Aorta (tissue), 5 donors: Measurements from ENCODE around the gene MTRF1L. TPM values are rescaled to one million over a fixed set of nuclear protein-coding genes. Genes with fewer than 3 reads are reported as not detected.
"Not testable (repeated sequence)": the region's sequence is repeated elsewhere in the genome, so short reads cannot be mapped to it uniquely, and the experiment has no call there.

ENCODE experiments used
- ATAC-seq: fragments of 200-7000 bp; cut with Tn5 transposase; one replicate; pipeline ENCODE4 v1.9.1; 2022; ENCODE audit warnings: moderate library complexity; ENCODE audit not compliant: low FRiP score
- DNase-seq, 2 donors: peaks; one replicate each; pipeline ENCODE4 v3.0.0-alpha.2; 2020
- H3K27ac ChIP-seq, 2 donors: one replicate each; pipeline ENCODE4 v1.5.1; 2013; ENCODE audit warnings: low read length in 2 of 2, mild to moderate bottlenecking in 2 of 2, moderate library complexity in 2 of 2, control low read depth in 1 of 2, inconsistent platforms in 1 of 2, low read depth in 1 of 2
- H3K27me3 ChIP-seq, 2 donors: one replicate each; pipeline ENCODE4 v1.6.1; 2013; ENCODE audit warnings: control low read depth in 1 of 2, low read length in 1 of 2, mild to moderate bottlenecking in 1 of 2, moderate library complexity in 1 of 2; ENCODE audit not compliant: insufficient read depth in 2 of 2, control insufficient read depth in 1 of 2
- H3K36me3 ChIP-seq, 2 donors: one replicate each; pipeline ENCODE4 v1.6.1; 2013; ENCODE audit warnings: control low read depth in 1 of 2, low read length in 1 of 2, mild to moderate bottlenecking in 1 of 2; ENCODE audit not compliant: insufficient read depth in 2 of 2, control insufficient read depth in 1 of 2
- H3K4me1 ChIP-seq, 2 donors: one replicate each; pipeline ENCODE4 v1.6.1; 2013; ENCODE audit warnings: low read length in 2 of 2, control low read depth in 1 of 2, mild to moderate bottlenecking in 1 of 2, moderate library complexity in 1 of 2; ENCODE audit not compliant: insufficient read depth in 2 of 2, control insufficient read depth in 1 of 2
- H3K4me3 ChIP-seq, 2 donors: one replicate each; pipeline ENCODE4 v1.5.1; 2013; ENCODE audit warnings: low read length in 2 of 2, control low read depth in 1 of 2, mild to moderate bottlenecking in 1 of 2
- H3K9me3 ChIP-seq: one replicate; pipeline ENCODE4 v1.6.1; 2013; ENCODE audit warnings: mild to moderate bottlenecking, low read length; ENCODE audit not compliant: control insufficient read depth
- WGBS, 2 donors: extraction: QIAGEN DNeasy Blood & Tissue Kit; methylation state at CpG; one replicate each; pipeline ENCODE4 v1.1.7; 2013; 5-methylcytosine and 5-hydroxymethylcytosine counted together
- intact Hi-C, 2 donors: fragments of 100-400 bp; cut with DNase I; formaldehyde crosslinking; loops; one replicate each; pipeline versions ENCODE4 v1.14.2 to v1.15.0; 2022
- polyA plus RNA-seq, 2 donors: library from polyadenylated mRNA; stranded (reverse); fragments of 200-250 nt; gene quantifications; one replicate each; pipeline ENCODE4 v1.2.3, GENCODE V29; 2013
- total RNA-seq, 2 donors: library from RNA; stranded (reverse); fragmentation: NEBNext Ultra II Directional; extraction: Animal tissue kit (Norgen Biotek cat#: 25700); gene quantifications; one replicate each; pipeline ENCODE4 v1.2.1, GENCODE V29; 2021
- donor health status: healthy with polysubstance abuse.
- donor health status: Bipolar disorder and iron deficiency.
- donor health status: DM: no; HTN: no; CAD: no.
- donor health status: DM: no; HTN: no; CAD: no.
- donor health status: DM: yes; HTN: yes; CAD: no.

The MTRF1L gene
- total and polyA plus RNA-seq, 4 donors, result 16.0 to 45.1 (median 22.8) TPM

DNA sequence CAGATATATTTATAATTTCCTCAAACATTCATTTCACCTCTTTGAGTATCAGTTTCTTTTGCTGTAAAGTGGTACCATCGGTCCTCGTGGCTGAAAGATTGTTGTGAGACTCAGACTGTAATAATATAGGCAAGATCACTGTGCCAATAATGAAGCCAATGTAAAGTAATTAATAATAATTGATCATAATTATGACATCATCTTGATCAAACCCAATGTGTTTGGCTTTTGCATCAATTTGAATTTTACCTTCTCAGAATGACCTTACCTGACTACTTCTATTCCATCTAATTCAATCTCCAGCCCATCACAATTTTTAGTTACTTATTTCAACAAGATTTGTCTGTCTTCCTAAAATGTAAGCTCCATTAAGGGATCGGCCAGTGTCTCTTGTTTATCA, 15.8 kb upstream of the MTRF1L start:
- intact Hi-C loops, result no loop called here
- ATAC-seq (no peak), DNase-seq (no peak)
- H3K27me3 ChIP-seq, result no peaks in the 10 kb centered on the region
- no peak overlapping the region for H3K27ac ChIP-seq
- no peaks in the 10 kb centered on the region for H3K4me1 ChIP-seq
- no peak overlapping the region for H3K4me3 ChIP-seq
- H3K36me3 ChIP-seq, result peaks cover 0 to 2% of the 10 kb centered on the region in 2 donors
- no peaks in the 10 kb centered on the region for H3K9me3 ChIP-seq
- WGBS, 2 donors, result 95 to 97% methylated on average over 3 of the region's 3 CpGs

DNA sequence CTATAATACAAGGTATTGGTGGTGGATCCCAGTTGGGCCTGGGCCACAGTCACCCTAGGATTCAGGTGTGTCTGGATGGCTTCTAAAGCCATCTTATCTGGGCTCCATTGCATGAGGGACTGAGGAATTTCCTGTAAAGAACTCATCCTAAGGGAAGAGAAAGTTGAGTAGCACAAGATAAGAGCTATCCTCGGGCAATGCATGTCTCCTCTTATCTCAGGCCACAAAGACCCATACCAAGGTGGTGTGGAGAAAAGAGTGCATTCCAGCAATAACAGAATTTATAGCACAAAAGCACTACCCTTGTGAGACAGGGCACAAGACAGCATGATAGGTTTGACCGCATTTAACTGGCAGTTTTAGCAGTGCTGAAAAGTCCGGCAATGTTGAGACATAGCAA, 14.3 kb upstream of the MTRF1L start:
- Histone ChIP-seq H3K27ac (no peak overlapping the region), H3K4me1 (no peaks in the 10 kb centered on the region), H3K27me3 (no peaks in the 10 kb centered on the region), H3K4me3 (no peak overlapping the region), H3K9me3 (no peaks in the 10 kb centered on the region), H3K36me3 (peaks cover 0 to 2% of the 10 kb centered on the region in 2 donors)
- WGBS, 2 donors, result 77 to 80% methylated on average over 3 of the region's 3 CpGs
- ATAC-seq, result no peak
- intact Hi-C loops, result no loop called here
- no peak for DNase-seq

DNA sequence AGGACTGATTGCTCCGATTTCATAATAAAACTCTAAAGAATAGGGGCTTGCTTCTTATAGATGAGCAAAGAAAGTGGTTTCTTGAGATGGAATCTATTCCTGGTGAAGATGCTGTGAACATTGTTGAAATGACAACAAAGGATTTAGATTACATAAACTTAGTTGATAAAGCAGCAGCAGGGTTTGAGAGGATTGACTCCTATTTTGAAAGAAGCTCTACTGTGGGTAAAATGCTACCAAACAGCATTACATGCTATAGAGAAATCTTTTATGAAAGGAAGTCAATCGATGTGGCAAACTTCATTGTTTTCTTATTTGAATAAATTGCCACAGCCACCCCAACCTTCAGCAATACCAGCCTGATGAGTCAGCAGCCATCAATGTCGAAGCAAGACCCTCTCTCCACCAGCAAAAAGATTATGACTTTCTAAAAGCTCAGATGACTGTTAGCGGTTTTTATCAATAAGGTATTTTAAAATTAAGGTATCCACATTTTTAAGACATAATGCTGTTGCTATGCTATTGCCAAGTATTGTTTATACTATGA, 12.7 kb upstream of the MTRF1L start:
- intact Hi-C loops, result no loop called here
- 70 to 72% methylated on average over 4 of the region's 4 CpGs for WGBS, 2 donors
- Histone ChIP-seq H3K27me3 (no peaks in the 10 kb centered on the region), H3K4me1 (no peaks in the 10 kb centered on the region), H3K36me3 (peaks cover 0 to 2% of the 10 kb centered on the region in 2 donors), H3K4me3 (no peak overlapping the region), H3K27ac (no peak overlapping the region), H3K9me3 (no peaks in the 10 kb centered on the region)
- DNase-seq (no peak), ATAC-seq (no peak)

DNA sequence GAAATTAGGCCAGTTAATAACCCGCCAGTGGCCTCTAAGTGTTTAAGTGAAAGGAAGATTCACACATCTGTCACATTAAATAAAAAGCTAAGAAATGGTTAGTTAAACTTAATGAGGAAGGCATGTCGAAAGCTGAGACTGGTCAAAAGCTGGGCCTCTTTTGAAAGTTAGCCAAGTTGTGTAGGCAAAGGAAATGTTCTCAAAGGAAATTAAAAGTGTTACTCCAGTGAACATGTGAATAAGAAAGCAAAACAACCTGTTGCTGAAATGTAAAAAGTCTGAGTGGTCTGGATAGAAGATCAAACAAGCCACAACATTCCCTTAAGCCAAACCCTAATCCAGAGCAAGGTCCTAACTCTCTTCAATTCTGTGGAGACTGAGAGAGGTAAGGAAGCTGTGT, 10.9 kb upstream of the MTRF1L start:
- no peak for ATAC-seq

DNA sequence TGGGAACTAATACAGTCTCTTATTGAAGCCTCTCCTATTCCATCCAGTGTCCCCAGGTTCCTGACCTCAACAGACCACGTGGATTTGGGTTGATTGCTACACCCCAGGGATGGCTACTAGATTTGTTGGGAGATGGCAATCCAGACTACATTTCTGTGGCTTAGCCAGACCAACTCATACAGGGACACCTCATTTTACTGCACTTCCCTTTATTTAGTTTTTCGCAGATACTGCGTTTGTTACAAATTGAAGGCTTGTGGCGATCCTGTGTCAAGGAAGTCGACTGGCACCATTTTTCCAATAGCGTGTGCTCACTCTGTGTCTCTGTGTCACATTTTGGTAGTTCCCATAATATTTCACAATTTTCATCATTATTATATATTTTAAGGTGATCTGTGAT, 10.3 kb upstream of the MTRF1L start:
- H3K4me1 ChIP-seq, result no peaks in the 10 kb centered on the region
- no peak for DNase-seq
- 78 to 82% methylated on average over 6 of the region's 6 CpGs for WGBS, 2 donors
- H3K4me3 ChIP-seq, result no peak overlapping the region
- no peaks in the 10 kb centered on the region for H3K9me3 ChIP-seq
- ATAC-seq, result no peak
- H3K27ac ChIP-seq, result no peak overlapping the region
- intact Hi-C loops, result no loop called here
- H3K27me3 ChIP-seq, result no peaks in the 10 kb centered on the region
- peaks cover 0 to 2% of the 10 kb centered on the region in 2 donors for H3K36me3 ChIP-seq

More for the DNA sequence above, 10.9 kb upstream of the MTRF1L start:
- no peak overlapping the region for H3K27ac ChIP-seq
- DNase-seq, result no peak
- H3K27me3 ChIP-seq, result no peaks in the 10 kb centered on the region
- 70 to 77% methylated on average over 2 of the region's 2 CpGs for WGBS, 2 donors
- no peaks in the 10 kb centered on the region for H3K9me3 ChIP-seq
- intact Hi-C loops, result no loop called here
- H3K4me1 ChIP-seq, result no peaks in the 10 kb centered on the region
- no peak overlapping the region for H3K4me3 ChIP-seq
- H3K36me3 ChIP-seq, result peaks cover 0 to 2% of the 10 kb centered on the region in 2 donors

DNA sequence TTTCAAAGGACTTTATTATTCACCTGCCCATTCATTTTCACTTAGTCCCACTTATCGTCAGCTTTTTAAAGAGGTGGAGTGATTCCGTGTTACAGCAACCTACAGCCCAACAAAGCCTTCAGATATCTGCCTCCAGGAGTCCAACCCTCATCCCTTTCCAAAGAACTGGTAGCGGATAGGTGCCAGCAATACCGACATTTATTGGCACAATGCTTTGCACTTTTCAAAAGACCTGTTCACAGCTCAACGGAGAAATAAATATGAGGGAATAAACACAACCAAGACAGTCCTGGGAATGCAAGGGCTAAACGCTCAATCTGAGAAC, 819 bp upstream of the MTRF1L start:
- Histone ChIP-seq H3K36me3 (no peaks in the 10 kb centered on the region), H3K9me3 (no peaks in the 10 kb centered on the region), H3K4me1 (peaks cover 2 to 3% of the 10 kb centered on the region in 2 donors), H3K27me3 (no peaks in the 10 kb centered on the region), H3K4me3 (peak overlapping the region; percentile 64 to 100), H3K27ac (peak overlapping the region; percentile 6 to 91)
- peak; percentile 5 for ATAC-seq
- 1% methylated on average over 6 of the region's 6 CpGs for WGBS, 2 donors
- intact Hi-C loops, result no loop called here
- DNase-seq, result no peak

DNA sequence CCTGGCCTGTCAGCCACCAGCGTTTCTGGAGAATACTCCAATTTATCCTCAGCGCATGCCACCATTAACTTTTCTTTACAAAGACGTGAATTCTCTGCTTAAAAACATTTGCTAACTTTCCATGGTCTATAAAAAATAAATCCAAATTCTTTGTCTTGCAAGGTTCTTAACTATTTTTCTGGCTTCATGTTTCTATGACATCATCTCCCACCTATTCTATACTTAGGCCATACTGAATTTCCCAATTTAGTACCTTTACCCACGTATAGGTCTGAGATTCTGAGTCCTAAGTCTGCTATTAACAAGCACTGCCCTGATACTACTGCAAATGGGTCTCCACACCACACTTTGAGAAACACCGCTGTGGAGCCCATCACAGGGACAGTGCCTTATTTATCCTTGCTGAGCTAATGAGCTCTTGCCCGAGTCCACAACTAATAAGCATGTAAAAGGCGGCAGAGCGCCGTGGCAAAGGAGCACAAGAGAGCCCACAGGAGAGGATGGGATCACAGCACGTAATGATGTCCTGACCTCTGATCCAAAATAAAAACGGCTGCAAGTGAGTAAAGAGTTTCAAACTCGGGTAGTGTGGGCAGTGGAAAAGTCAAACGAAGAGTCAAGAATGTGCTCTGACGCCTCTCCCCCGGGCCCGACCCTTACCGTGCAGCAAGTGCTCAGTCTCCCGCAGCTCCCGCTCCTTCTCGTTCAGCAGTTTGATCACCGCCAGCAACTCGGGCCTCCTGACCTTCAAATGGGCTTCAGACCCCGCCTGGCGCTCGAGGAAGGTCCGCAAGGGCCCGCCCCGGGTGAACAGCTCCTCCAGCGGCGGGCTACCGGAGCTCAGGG, 519 bp downstream of the MTRF1L start:
- peak overlapping the region; percentile 98 to 100 for H3K4me3 ChIP-seq
- WGBS, 2 donors, result 2 to 3% methylated on average over 18 to 25 of the region's 31 CpGs
- DNase-seq (no peak), ATAC-seq (peak; percentile 19)
- no peaks in the 10 kb centered on the region for H3K36me3 ChIP-seq
- no peaks in the 10 kb centered on the region for H3K27me3 ChIP-seq
- peak overlapping the region; percentile 57 to 92 for H3K27ac ChIP-seq
- H3K9me3 ChIP-seq, result no peaks in the 10 kb centered on the region
- peaks cover 3 to 6% of the 10 kb centered on the region in 2 donors for H3K4me1 ChIP-seq
- intact Hi-C loops, result loop anchor here in 1 of 2 donors (2.0 kb wide), 1 partner anchor 17 kb away; no protein-coding TSS in a partner anchor

DNA sequence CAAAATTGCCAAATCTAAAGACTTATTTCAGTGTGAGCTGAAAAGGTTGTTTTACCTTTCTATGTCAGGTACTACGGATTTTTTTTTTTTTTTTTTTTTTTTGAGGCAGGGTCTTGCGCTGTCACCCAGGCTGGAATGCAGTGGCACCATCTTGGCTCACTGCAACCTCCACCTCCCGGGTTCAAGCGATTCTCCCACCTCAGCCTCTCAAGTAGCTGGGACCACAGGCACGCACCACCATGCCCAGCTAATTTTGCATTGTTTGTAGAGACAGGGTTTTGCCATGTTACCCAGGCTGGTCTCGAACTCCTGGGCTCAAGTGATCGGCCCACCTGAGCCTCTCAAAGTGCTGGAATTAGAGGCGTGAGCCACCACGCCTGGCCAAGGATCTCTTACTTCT, 1.7 kb downstream of the MTRF1L start:
- not testable (repeated sequence) for DNase-seq, H3K27me3 ChIP-seq, ATAC-seq, H3K9me3 ChIP-seq, H3K4me3 ChIP-seq, H3K27ac ChIP-seq, H3K36me3 ChIP-seq, H3K4me1 ChIP-seq
- WGBS, 2 donors, result 91 to 93% methylated on average over 9 of the region's 9 CpGs
- intact Hi-C loops, result loop anchor here in 1 of 2 donors (2.0 kb wide), 1 partner anchor 16 kb away; no protein-coding TSS in a partner anchor

DNA sequence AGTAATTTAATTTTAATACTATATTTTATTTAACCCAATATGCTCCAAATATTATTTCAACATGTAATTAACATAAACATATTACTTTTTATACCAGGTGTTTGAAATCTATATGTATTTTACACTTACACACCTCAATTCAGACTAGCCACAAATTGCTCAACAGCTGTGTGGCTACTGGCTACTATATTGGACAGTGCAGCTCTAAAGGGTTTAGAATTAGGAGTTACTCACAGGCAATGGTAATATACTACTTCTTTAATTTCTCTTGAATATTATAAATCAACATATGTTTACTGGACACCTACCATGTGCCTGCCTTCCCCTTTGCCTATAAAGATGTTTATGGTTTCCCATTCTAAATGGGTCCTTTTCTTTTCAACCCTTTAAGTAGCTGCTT, 2.3 kb downstream of the MTRF1L start:
- Histone ChIP-seq H3K27me3 (no peaks in the 10 kb centered on the region), H3K27ac (no peak overlapping the region), H3K4me3 (peak overlapping the region; percentile 4 to 26), H3K36me3 (no peaks in the 10 kb centered on the region), H3K9me3 (no peaks in the 10 kb centered on the region), H3K4me1 (peaks cover 3 to 6% of the 10 kb centered on the region in 2 donors)
- ATAC-seq (no peak), DNase-seq (no peak)
- intact Hi-C loops, result loop anchor here in 1 of 2 donors (2.0 kb wide), 1 partner anchor 15 kb away; no protein-coding TSS in a partner anchor
